Measurements from ENCODE around the gene AGAP1. TPM values are rescaled to one million over a fixed set of nuclear protein-coding genes. Genes with fewer than 3 reads are reported as not detected.

AGAP1 gene
- total RNA-seq, 1 donor from 2014 or later: 21.1 TPM

DNA sequence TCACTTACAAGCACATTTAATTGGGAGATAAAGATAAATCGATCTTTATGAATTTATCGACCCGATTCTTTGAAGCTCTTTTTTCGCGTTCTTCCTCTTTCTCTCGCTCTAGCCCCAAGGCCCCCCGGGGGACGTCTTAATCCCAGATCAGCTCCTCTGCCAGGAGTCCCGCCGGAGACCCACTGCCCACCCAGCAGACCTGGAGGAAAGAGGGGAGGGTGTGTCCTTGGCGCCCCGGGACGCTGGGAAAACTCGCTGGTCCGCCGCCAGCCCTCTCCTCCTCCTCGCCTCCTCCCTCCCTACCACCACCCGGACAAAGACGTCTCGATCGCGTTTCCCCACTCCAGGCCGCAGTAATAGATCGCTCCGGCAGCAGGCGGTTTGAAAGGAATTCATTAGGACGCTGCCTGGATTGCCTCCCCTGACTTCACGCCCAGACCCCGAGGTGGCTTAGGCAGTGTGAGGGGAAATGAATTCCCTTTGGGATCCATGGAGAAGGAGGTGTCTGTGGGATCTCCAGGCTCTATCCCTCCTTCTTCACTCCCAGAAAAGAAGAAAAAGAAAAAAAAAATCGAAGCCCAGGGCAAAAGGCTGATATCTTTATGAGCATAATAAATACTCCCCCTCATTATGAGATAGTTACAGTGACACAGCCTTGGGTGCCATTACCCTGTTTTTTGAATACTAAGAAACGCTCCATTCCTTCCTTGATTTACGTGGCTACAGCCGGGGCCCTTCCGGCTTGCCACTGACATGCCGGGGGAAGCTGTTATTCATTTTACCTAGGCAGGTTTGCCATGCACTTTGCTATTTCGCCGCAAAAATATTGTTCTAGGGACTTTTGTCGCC, 676.1 kb downstream of the AGAP1 start:
- TF ChIP-seq POLR2AphosphoS5 (IDR thresholded peaks at IDR 0.05; ENCODE audit: insufficient read depth in 1 of 2, low read depth in 1 of 2): no peak
- TF ChIP-seq, protein P1, sequence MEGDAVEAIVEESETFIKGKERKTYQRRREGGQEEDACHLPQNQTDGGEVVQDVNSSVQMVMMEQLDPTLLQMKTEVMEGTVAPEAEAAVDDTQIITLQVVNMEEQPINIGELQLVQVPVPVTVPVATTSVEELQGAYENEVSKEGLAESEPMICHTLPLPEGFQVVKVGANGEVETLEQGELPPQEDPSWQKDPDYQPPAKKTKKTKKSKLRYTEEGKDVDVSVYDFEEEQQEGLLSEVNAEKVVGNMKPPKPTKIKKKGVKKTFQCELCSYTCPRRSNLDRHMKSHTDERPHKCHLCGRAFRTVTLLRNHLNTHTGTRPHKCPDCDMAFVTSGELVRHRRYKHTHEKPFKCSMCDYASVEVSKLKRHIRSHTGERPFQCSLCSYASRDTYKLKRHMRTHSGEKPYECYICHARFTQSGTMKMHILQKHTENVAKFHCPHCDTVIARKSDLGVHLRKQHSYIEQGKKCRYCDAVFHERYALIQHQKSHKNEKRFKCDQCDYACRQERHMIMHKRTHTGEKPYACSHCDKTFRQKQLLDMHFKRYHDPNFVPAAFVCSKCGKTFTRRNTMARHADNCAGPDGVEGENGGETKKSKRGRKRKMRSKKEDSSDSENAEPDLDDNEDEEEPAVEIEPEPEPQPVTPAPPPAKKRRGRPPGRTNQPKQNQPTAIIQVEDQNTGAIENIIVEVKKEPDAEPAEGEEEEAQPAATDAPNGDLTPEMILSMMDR (IDR thresholded peaks at IDR 0.05): no peak
- intact Hi-C loops (cut with DNase I): no loop called here
- Histone ChIP-seq H3K4me1 (peaks cover 45% of the 10 kb centered on the region), H3K9me3 (no peaks in the 10 kb centered on the region), H3K4me3 (no peak overlapping the region), H3K36me3 (no peaks in the 10 kb centered on the region), H3K27ac (no peak overlapping the region), H3K27me3 (peaks cover 41% of the 10 kb centered on the region)
- no peak for DNase-seq (ENCODE audit: extremely low spot score in 2 of 2)

DNA sequence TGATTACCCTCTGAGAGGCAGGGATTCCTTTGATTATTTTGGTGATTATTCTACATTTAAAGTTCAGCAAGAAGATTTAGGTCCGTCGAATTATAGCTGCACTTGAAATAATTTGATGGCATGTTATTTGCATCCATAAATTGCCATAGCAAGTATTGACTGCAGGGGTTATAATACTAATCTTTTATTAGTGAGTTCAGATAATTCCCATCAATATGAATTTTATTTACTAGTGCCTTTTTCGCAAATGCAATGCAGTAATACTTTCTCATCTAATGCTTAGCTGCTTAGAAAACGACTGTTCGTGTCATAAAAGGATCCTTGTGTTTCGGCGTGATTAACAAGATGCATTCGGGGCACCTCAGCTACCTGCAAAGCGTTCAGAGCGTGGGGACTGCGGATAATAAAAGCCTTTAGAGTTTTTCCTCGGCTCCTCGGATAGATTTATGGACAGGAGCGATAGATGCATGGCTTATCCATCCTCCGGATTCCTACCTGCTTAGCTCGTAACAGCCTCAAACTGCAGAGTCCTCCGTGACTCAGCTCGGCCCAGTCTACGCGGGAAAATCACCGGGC, 676.8 kb downstream of the AGAP1 start:
- DNase-seq (ENCODE audit: extremely low spot score in 2 of 2): no peak
- no peaks in the 10 kb centered on the region for H3K9me3 ChIP-seq
- H3K36me3 ChIP-seq: no peaks in the 10 kb centered on the region
- H3K27me3 ChIP-seq: peaks cover 39% of the 10 kb centered on the region
- intact Hi-C loops (cut with DNase I): no loop called here
- H3K27ac ChIP-seq: no peak overlapping the region
- TF ChIP-seq, protein P1 (IDR thresholded peaks at IDR 0.05): no peak
- TF ChIP-seq POLR2A (IDR thresholded peaks at IDR 0.05) (no peak), POLR2AphosphoS5 (IDR thresholded peaks at IDR 0.05; ENCODE audit: insufficient read depth in 1 of 2, low read depth in 1 of 2) (no peak)
- no peak overlapping the region for H3K4me3 ChIP-seq
- H3K4me1 ChIP-seq: peaks cover 43% of the 10 kb centered on the region

DNA sequence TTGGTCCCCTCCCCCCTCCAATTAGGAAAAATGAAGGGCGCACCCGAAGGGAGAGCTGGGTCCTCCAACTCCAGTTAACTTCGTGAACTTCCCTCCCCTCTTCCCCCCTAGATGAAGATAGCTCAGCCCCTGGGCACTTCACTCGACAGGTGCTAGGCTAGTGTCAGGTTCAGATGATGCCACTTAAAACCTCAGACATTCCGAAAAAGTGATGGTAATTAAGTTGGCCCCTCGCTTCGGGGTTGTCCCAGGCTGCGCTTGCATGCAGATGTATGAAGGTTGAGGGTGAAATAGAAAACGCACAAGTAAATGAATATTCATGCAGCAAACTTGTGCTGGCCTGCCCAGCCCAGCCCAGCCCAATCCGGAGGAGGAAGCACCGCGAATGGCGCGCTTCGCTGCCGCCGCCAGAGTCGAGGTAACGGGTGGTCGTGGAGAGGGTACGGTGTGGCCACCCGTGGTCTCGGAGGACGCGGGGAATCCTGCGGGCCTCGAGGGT, 677.4 kb downstream of the AGAP1 start:
- TF ChIP-seq, protein P1 (IDR thresholded peaks at IDR 0.05): no peak
- TF ChIP-seq POLR2A (IDR thresholded peaks at IDR 0.05): no peak
- no peak for TF ChIP-seq POLR2AphosphoS5 (IDR thresholded peaks at IDR 0.05; ENCODE audit: insufficient read depth in 1 of 2, low read depth in 1 of 2)
- intact Hi-C loops (cut with DNase I): no loop called here
- Histone ChIP-seq H3K9me3 (no peaks in the 10 kb centered on the region), H3K36me3 (no peaks in the 10 kb centered on the region), H3K27ac (no peak overlapping the region), H3K4me1 (peaks cover 37% of the 10 kb centered on the region), H3K27me3 (peaks cover 39% of the 10 kb centered on the region), H3K4me3 (no peak overlapping the region)
- no peak for DNase-seq (ENCODE audit: extremely low spot score in 2 of 2)

DNA sequence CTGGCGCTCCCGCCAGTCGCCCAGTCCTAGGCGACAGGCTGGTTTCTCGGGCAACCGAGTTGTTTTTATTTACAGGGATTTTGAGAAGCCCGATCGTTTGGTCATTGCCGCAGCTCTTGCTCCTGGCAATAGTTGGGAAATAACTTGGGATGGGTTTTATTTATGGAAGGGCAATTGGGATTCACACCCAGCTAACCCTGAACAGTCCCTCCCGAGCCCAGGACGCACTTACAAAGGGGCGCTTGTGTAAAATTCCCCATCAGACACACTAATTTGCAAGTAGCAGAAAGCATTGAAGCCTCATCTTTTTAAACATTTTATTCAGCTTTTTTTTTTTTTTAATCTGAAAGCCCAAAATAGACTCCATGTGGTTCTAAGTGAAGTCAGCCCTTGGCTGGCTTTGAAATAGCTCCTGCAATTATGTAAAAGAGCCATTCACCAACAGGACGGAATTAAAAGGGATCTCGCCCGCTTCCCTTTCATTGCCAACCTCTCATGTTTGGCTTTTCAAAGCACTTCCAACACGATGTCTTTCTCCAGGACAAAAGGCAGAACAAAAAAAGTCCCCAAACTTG, 677.9 kb downstream of the AGAP1 start:
- H3K4me1 ChIP-seq: peaks cover 32% of the 10 kb centered on the region
- no peak overlapping the region for H3K27ac ChIP-seq
- H3K9me3 ChIP-seq: no peaks in the 10 kb centered on the region
- H3K4me3 ChIP-seq: no peak overlapping the region
- peaks cover 39% of the 10 kb centered on the region for H3K27me3 ChIP-seq
- DNase-seq (ENCODE audit: extremely low spot score in 2 of 2): no peak
- no peaks in the 10 kb centered on the region for H3K36me3 ChIP-seq
- TF ChIP-seq, protein P1 (IDR thresholded peaks at IDR 0.05): no peak
- TF ChIP-seq POLR2A (IDR thresholded peaks at IDR 0.05) (no peak), POLR2AphosphoS5 (IDR thresholded peaks at IDR 0.05; ENCODE audit: insufficient read depth in 1 of 2, low read depth in 1 of 2) (no peak)
- intact Hi-C loops (cut with DNase I): no loop called here

Data from vagina (tissue), 2 donors.